HG02678 (cell line): ENCODE results near the gene ADAMTS2.

Source experiments
- ATAC-seq: cut with Tn5 transposase; IDR thresholded peaks from one replicate; pipeline ENCODE4 v1.9.1; 2021; ENCODE audit warnings: mild to moderate bottlenecking, moderate library complexity; ENCODE audit not compliant: unreplicated experiment

The ADAMTS2 gene

GRCh38 chr5:179344431-179345182 lies 654 bp downstream of the ADAMTS2 start:
- no peak for ATAC-seq

- ATAC-seq = no peak
Measured at GRCh38 chr5:179343719-179344430, 1.4 kb downstream of the ADAMTS2 start.

GRCh38 chr5:179343021-179343718 lies 2.1 kb downstream of the ADAMTS2 start:
- ATAC-seq = no peak

- ATAC-seq = no peak
Measured at GRCh38 chr5:179342577-179342976, 2.7 kb downstream of the ADAMTS2 start.

GRCh38 chr5:179340465-179340864 lies 4.8 kb downstream of the ADAMTS2 start:
- ATAC-seq = no peak

- no peak for ATAC-seq
Measured at GRCh38 chr5:179339996-179340395, 5.3 kb downstream of the ADAMTS2 start.

- ATAC-seq = no peak
Measured at GRCh38 chr5:179339081-179339480, 6.2 kb downstream of the ADAMTS2 start.

GRCh38 chr5:179337796-179338676 lies 7.2 kb downstream of the ADAMTS2 start:
- no peak for ATAC-seq

- ATAC-seq = no peak
Measured at GRCh38 chr5:179336871-179337795, 8.1 kb downstream of the ADAMTS2 start.

GRCh38 chr5:179336126-179336870 lies 9.0 kb downstream of the ADAMTS2 start:
- ATAC-seq = no peak

GRCh38 chr5:179333796-179334761 lies 11.2 kb downstream of the ADAMTS2 start:
- no peak for ATAC-seq

- no peak for ATAC-seq
Measured at GRCh38 chr5:179332741-179333290, 12.4 kb downstream of the ADAMTS2 start.

GRCh38 chr5:179331591-179332375 lies 13.5 kb downstream of the ADAMTS2 start:
- ATAC-seq = no peak

GRCh38 chr5:179330186-179330900 lies 14.9 kb downstream of the ADAMTS2 start:
- ATAC-seq = no peak

GRCh38 chr5:179328291-179328690 lies 17.0 kb downstream of the ADAMTS2 start:
- no peak for ATAC-seq
